Medulla oblongata (tissue), 1 donor: ENCODE data around the gene PIK3R1.

Experiments used
- DNase-seq: peaks from one replicate; pipeline ENCODE4 v3.0.0-alpha.2; 2015; ENCODE audit errors: extremely low spot score

PIK3R1 gene

GRCh38 chr5:68215208-68215897, at the start of gene PIK3R1:
TSS of gene PIK3R1 (plus strand) at chr5:68215756. CDS start at chr5:68226676, 10,920 bp downstream.
- DNase-seq, result peak; percentile 96

- DNase-seq, result no peak
Measured at GRCh38 chr5:68167195-68167651, 48.3 kb upstream of the PIK3R1 start.

GRCh38 chr5:68169903-68170302, 45.7 kb upstream of the PIK3R1 start:
- DNase-seq, result peak; percentile 28

GRCh38 chr5:68170826-68171558, 44.6 kb upstream of the PIK3R1 start:
- peak; percentile 91 for DNase-seq

- peak; percentile 22 for DNase-seq
Measured at GRCh38 chr5:68172314-68172713, 43.2 kb upstream of the PIK3R1 start.

GRCh38 chr5:68173007-68173406, 42.5 kb upstream of the PIK3R1 start:
- no peak for DNase-seq

GRCh38 chr5:68176253-68176652, 39.3 kb upstream of the PIK3R1 start:
- DNase-seq, result no peak

GRCh38 chr5:68176802-68177479, 38.6 kb upstream of the PIK3R1 start:
- no peak for DNase-seq

- no peak for DNase-seq
Measured at GRCh38 chr5:68177676-68178075, 37.9 kb upstream of the PIK3R1 start.

- DNase-seq, result no peak
Measured at GRCh38 chr5:68178579-68178978, 37.0 kb upstream of the PIK3R1 start.

- DNase-seq, result no peak
Measured at GRCh38 chr5:68180121-68181038, 35.2 kb upstream of the PIK3R1 start.

GRCh38 chr5:68181039-68181599, 34.4 kb upstream of the PIK3R1 start:
- no peak for DNase-seq

GRCh38 chr5:68182094-68182493, 33.5 kb upstream of the PIK3R1 start:
- no peak for DNase-seq

GRCh38 chr5:68182534-68182933, 33.0 kb upstream of the PIK3R1 start:
- DNase-seq, result no peak

GRCh38 chr5:68187268-68188055, 28.1 kb upstream of the PIK3R1 start:
- peak; percentile 93 for DNase-seq

- DNase-seq, result no peak
Measured at GRCh38 chr5:68189171-68189570, 26.4 kb upstream of the PIK3R1 start.

GRCh38 chr5:68189613-68190012, 25.9 kb upstream of the PIK3R1 start:
- DNase-seq, result no peak

GRCh38 chr5:68190619-68191018, 24.9 kb upstream of the PIK3R1 start:
- DNase-seq, result no peak

GRCh38 chr5:68191083-68191791, 24.3 kb upstream of the PIK3R1 start:
- no peak for DNase-seq

GRCh38 chr5:68192679-68193060, 22.9 kb upstream of the PIK3R1 start:
- no peak for DNase-seq
